DOHH2 (cell line): ENCODE data around the gene AMPD3.

ENCODE experiments used
- EZH2phosphoT487 ChIP-seq: fragments of 200-600 bp; sonication (generic); IDR thresholded peaks from 2 replicates; pipeline ENCODE4 v1.6.1; 2017; ENCODE audit warnings: borderline replicate concordance, mild to moderate bottlenecking, antibody characterized with exemption, low read length, moderate library complexity, mixed read lengths
- TF ChIP-seq, protein P1 (sequence below): fragments of 200-600 bp; sonication (generic); IDR thresholded peaks from one replicate; pipeline ENCODE4 v1.5.1; 2014; ENCODE audit warnings: antibody characterized with exemption, mild to moderate bottlenecking, low read depth, low read length; ENCODE audit not compliant: poor library complexity, severe bottlenecking

DNA sequence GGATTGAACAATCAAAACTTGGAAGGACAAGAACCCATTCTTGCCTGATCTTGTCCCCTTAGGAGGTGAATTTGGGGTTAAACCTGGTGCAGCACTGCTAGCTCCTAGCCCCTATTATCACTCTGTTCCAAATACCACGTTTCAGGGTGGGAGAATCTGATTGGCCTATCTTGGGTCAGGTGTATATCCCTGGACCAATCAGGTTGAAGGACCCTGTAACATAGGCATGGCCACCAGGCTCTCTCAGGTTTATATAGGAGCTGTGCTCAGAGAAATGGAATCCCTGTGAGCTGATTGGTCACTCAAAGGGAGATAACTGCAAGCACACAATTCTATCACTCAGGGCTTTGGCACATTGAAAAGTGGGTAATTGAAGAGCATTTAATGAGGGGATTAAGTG is 26.6 kb upstream of the AMPD3 start:
- TF ChIP-seq, protein P1, sequence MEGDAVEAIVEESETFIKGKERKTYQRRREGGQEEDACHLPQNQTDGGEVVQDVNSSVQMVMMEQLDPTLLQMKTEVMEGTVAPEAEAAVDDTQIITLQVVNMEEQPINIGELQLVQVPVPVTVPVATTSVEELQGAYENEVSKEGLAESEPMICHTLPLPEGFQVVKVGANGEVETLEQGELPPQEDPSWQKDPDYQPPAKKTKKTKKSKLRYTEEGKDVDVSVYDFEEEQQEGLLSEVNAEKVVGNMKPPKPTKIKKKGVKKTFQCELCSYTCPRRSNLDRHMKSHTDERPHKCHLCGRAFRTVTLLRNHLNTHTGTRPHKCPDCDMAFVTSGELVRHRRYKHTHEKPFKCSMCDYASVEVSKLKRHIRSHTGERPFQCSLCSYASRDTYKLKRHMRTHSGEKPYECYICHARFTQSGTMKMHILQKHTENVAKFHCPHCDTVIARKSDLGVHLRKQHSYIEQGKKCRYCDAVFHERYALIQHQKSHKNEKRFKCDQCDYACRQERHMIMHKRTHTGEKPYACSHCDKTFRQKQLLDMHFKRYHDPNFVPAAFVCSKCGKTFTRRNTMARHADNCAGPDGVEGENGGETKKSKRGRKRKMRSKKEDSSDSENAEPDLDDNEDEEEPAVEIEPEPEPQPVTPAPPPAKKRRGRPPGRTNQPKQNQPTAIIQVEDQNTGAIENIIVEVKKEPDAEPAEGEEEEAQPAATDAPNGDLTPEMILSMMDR, result no peak
- TF ChIP-seq EZH2phosphoT487, result no peak
